Activated CD4-positive, alpha-beta T cell treated with anti-CD3 and anti-CD28 coated beads, Interleukin-2, Interleukin-6, amounts not matched to agents 100 ng/mL and 50 ng/mL, durations not matched to agents 16 hours and 8 hours (primary cell): ENCODE measurements around the gene LMAN2L.
"Not testable (repeated sequence)": the region's sequence is repeated elsewhere in the genome, so short reads cannot be mapped to it uniquely, and the experiment has no call there.

Experiments
- DNase-seq: peaks from one replicate; pipeline ENCODE4 v3.0.0-alpha.2; 2020

The LMAN2L gene

GRCh38 chr2:96685577-96686459, 54.0 kb downstream of the LMAN2L start:
- no peak for DNase-seq

GRCh38 chr2:96684883-96685576, 54.8 kb downstream of the LMAN2L start:
- no peak for DNase-seq

- DNase-seq, result no peak
Observed at GRCh38 chr2:96683972-96684820, 55.7 kb downstream of the LMAN2L start.

- DNase-seq, result no peak
Observed at GRCh38 chr2:96683307-96683706, 56.6 kb downstream of the LMAN2L start.

- DNase-seq, result no peak
Observed at GRCh38 chr2:96681540-96681939, 58.3 kb downstream of the LMAN2L start.

- no peak for DNase-seq
Observed at GRCh38 chr2:96680561-96681141, 59.2 kb downstream of the LMAN2L start.

GRCh38 chr2:96679848-96680247, 60.0 kb downstream of the LMAN2L start:
- no peak for DNase-seq

- DNase-seq, result no peak
Observed at GRCh38 chr2:96669539-96670215, 70.2 kb downstream of the LMAN2L start.

- DNase-seq, result no peak
Observed at GRCh38 chr2:96668771-96669170, 71.1 kb downstream of the LMAN2L start.

- not testable (repeated sequence) for DNase-seq
Observed at GRCh38 chr2:96665717-96666116, 74.1 kb downstream of the LMAN2L start.

- no peak for DNase-seq
Observed at GRCh38 chr2:96665083-96665569, 74.7 kb downstream of the LMAN2L start.

- no peak for DNase-seq
Observed at GRCh38 chr2:96664366-96664925, 75.4 kb downstream of the LMAN2L start.

GRCh38 chr2:96663829-96664228, 76.0 kb downstream of the LMAN2L start:
- no peak for DNase-seq

- no peak for DNase-seq
Observed at GRCh38 chr2:96663177-96663576, 76.7 kb downstream of the LMAN2L start.

GRCh38 chr2:96662360-96662759, 77.5 kb downstream of the LMAN2L start:
- DNase-seq, result no peak

- DNase-seq, result no peak
Observed at GRCh38 chr2:96661324-96661723, 78.5 kb downstream of the LMAN2L start.

- DNase-seq, result no peak
Observed at GRCh38 chr2:96656540-96656939, 83.3 kb downstream of the LMAN2L start.
